Sciatic nerve (tissue), 2 donors: ENCODE measurements around the gene ETV6. TPM values are rescaled to one million over a fixed set of nuclear protein-coding genes. Genes with fewer than 3 reads are reported as not detected.

Experiments
- ATAC-seq: fragments of 200-7000 bp; cut with Tn5 transposase; one replicate; pipeline ENCODE4 v1.9.1; 2020; ENCODE audit warnings: mild to moderate bottlenecking, moderate library complexity
- DNase-seq: peaks from one replicate; pipeline ENCODE4 v3.0.0-alpha.2; 2020; ENCODE audit warnings: low spot score
- intact Hi-C: fragments of 100-400 bp; cut with DNase I; formaldehyde crosslinking; loops from one replicate; pipeline ENCODE4 v1.14.2; 2022
- total RNA-seq: library from RNA; stranded (reverse); fragmentation: NEBNext Ultra II Directional; extraction: Animal tissue kit (Norgen Biotek cat#: 25700); gene quantifications from one replicate; pipeline ENCODE4 v1.2.1, GENCODE V29; 2021
- donor health status: DM: no; HTN: no; CAD: no.
- donor health status: DM: no; HTN: no; CAD: no.

The ETV6 gene
- total RNA-seq, 1 donor from 2014 or later: 38.8 TPM

GRCh38 chr12:11778713-11779685 lies 129.5 kb downstream of the ETV6 start:
- ATAC-seq: peak; percentile 66
- no peak for DNase-seq
- intact Hi-C loops: no loop called here

GRCh38 chr12:11780521-11781101 lies 131.1 kb downstream of the ETV6 start:
- DNase-seq: no peak
- intact Hi-C loops: no loop called here
- ATAC-seq: no peak

GRCh38 chr12:11782914-11783420 lies 133.5 kb downstream of the ETV6 start:
- DNase-seq: no peak
- ATAC-seq: no peak
- intact Hi-C loops: no loop called here

DNA sequence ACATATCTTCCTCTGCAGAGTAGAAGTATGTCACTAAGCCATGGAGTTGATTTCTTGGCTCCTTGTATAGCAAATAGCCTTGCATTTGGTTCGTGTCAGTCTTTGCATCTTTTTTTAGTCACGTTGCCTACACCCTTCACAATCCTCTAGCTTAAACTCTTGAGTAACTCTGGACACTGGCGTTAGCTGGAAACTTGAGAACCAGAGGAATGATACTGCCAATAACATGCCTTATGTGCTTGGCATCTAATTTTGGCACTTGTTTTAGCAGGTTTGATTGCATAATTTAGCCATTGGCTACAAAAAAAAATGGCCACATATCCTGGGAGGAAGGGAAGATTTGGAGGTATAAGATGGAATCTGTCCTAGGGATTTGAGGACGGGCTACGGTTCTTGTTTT lies 136.2 kb downstream of the ETV6 start:
- ATAC-seq (peak; percentile 45), DNase-seq (no peak)
- intact Hi-C loops: no loop called here

DNA sequence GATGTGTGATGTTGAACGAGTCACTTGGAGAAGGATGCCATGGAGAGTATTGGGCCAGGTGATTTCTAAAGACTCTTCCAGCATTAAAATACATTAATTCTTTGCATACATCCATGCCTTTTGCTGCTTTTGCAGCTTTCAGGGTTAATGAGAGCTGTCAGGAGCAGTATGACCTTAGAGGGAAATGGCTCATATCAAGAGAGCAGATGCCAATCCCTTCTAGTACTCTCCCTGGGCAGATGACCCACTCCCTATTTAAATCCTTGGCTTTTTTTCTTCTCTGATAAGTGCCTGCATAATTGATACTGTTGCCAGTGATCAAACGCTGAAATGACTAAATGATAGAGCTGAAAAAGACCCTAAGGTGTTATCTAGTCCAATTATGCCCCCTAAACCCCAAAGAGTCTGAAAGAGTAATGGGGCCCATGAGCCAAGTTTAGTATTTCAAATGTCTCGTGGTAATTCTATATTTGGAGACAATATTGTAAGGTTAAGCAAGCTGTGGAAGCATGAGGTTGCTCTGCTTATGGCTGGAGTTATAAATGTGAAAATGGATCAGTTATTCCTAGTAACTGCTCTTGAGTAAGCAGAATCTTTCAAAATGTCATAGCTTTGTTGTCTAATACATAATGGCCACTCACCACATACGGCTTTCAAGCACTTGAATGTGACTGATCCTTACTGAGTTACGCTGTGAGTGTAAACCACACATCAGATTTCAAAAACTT lies 137.3 kb downstream of the ETV6 start:
- intact Hi-C loops: no loop called here
- DNase-seq (no peak), ATAC-seq (no peak)

DNA sequence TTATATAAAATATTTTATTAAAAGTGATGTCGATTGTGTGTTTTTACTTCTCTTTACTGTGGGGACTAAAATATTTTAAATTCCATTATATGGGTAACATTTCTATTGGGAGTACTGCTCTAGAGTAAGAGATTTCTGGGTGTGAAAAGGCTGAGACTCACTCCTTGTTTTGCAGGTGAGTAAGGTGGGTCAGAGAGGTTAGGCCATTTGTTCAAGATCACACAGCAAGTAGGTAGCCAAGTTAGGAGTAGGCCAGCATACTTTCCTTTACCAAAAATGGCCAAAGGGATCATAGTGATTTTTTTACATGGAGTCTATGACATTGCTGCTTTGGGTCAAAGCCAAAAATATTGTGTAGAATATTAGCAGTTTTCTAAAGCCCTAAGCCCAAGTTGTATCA lies 138.0 kb downstream of the ETV6 start:
- ATAC-seq: no peak
- intact Hi-C loops: no loop called here

DNA sequence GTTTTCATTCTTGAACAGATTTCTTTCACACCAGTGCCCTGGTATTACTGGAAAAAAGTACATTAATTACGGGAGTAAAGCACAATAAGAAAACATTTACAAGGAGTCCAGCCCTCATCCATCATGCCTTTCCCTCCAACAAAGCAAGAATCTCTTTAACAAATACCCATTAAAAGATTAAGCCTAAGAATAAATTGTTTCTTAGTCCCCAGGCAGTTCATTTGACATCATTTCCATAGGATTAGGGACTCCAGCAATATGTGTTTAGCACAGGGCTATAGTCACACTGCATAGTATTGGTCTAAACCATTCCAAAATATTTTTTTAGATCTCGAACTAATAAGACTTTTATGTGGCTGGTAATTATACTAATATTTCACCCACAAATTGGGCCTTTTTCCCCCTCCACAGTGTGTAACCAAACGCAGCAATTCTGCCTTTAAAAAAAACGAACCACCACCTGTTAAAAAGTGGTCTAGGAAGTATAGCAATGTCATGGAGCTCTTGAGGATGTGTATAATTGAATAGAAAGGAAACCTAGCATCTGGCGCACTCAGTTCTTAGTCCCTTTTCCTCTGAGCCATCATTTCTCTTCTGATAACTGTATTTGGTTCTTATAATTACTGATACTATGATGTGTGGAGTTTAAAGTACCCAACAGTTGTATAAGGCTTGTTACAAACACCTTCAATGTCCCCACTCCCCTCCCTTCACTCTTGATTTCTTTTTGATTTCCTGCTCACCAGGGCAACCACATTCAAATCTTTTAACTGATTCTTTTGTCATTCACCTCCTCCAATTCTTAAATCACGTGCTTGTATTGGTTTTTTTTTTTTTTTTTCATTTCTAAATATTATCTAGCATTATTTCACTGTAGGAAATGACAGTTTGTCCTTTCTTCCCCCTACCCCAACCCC lies 138.7 kb downstream of the ETV6 start:
- DNase-seq (no peak), ATAC-seq (no peak)
- intact Hi-C loops: no loop called here

More for the DNA sequence above, 138.0 kb downstream of the ETV6 start:
- no peak for DNase-seq

GRCh38 chr12:11793921-11794710 lies 144.6 kb downstream of the ETV6 start:
- intact Hi-C loops: no loop called here
- ATAC-seq: peak; percentile 17

GRCh38 chr12:11794751-11795150 lies 145.3 kb downstream of the ETV6 start:
- ATAC-seq (no peak), DNase-seq (no peak)
- intact Hi-C loops: no loop called here

More at GRCh38 chr12:11793921-11794710, 144.6 kb downstream of the ETV6 start:
- DNase-seq: no peak

GRCh38 chr12:11795192-11795912 lies 145.9 kb downstream of the ETV6 start:
- intact Hi-C loops: no loop called here
- DNase-seq (no peak), ATAC-seq (no peak)

DNA sequence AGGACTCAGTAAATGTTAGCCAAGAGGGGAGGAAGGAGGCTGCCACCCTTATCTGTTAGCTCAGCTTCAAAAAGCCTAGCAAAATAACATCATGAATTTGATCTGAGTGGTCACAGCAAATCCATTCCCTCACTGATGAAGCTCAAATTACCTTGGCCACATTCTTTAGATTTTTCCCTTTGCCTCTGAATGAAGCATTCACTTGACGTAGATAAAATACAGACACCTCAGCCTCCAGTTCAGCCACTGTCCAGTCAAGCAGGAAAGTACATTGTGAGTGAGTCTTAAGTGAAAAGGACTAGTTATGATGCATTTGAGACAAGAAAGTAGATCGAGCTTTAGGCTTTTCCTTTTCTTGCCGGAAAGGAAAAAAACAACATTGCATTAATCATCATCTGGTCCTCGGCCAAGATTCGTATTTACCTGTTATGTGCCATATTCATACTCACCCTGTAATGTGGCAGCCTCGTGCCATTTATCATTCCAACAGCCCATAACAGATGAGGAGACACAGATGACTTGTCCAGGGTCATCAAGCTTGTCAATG lies 146.5 kb downstream of the ETV6 start:
- ATAC-seq: no peak
- DNase-seq: no peak
- intact Hi-C loops: no loop called here

GRCh38 chr12:11797317-11797913 lies 147.9 kb downstream of the ETV6 start:
- ATAC-seq (no peak), DNase-seq (no peak)
- intact Hi-C loops: no loop called here

- intact Hi-C loops: no loop called here
- no peak for ATAC-seq
- DNase-seq: no peak
Observed at GRCh38 chr12:11798006-11798708, 148.7 kb downstream of the ETV6 start.

DNA sequence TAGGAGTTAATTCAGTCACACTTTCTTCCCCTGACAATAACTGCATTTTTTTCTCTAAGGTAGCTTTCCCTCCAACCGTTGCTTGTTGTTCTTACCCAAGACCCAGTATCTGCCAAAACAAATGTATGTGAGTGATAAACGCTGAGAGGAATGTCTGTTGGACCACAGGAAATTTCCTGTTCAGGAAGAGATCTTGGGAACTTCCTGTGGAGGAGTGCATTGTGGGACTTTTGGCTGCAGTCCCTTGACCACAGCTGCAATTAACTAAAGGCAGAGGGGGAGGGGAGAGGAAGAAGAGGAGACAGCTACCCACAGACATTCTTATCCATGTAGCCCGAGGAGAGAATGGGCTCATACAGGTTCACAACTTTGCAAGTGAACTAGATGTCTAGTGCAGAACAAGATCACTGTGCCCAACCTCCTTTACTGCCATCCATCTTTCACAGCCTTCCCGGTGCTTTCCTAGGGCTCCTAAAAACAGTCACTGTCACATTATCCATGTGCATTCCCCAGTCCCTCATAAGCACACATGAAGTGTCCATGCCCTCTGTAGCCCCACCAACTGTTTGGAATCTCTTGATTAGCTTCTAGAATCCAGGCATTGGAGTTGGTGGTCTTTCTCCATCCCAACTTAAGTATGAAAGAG lies 149.5 kb downstream of the ETV6 start:
- ATAC-seq (no peak), DNase-seq (no peak)
- intact Hi-C loops: no loop called here

- DNase-seq: no peak
- intact Hi-C loops: no loop called here
- no peak for ATAC-seq
Observed at GRCh38 chr12:11799502-11799873, 150.0 kb downstream of the ETV6 start.

- no peak for ATAC-seq
- intact Hi-C loops: no loop called here
- DNase-seq: no peak
Observed at GRCh38 chr12:11801643-11802042, 152.2 kb downstream of the ETV6 start.
